Adrenal gland (tissue), 12 donors: ENCODE results near the gene VWDE. TPM values are rescaled to one million over a fixed set of nuclear protein-coding genes. Genes with fewer than 3 reads are reported as not detected.

Source experiments
- DNase-seq, 7 donors: peaks; one replicate each; pipeline ENCODE4 v3.0.0-alpha.2; 2019 to 2020
- H3K27ac ChIP-seq, 5 donors: fragments of 200-600 bp; sonication (generic) in 4 of 5; 1 replicate in 3 of 5; 2 replicates in 2 of 5; pipeline versions ENCODE4 v1.5.1 to v1.8.0; 2016 to 2020; ENCODE audit warnings: mild to moderate bottlenecking in 1 of 5
- H3K27me3 ChIP-seq: fragments of 200-600 bp; 2 replicates; pipeline ENCODE4 v1.8.0; 2021
- H3K36me3 ChIP-seq, 2 donors: fragments of 200-600 bp; replicated peaks in 1 of 2; 1 replicate in 1 of 2; 2 replicates in 1 of 2; pipeline versions ENCODE4 v1.5.1 to v1.8.0; 2018 to 2022
- H3K4me1 ChIP-seq, 2 donors: fragments of 200-600 bp; replicated peaks in 1 of 2; 1 replicate in 1 of 2; 2 replicates in 1 of 2; pipeline versions ENCODE4 v1.5.1 to v1.8.0; 2018 to 2021
- H3K4me3 ChIP-seq, 4 donors: fragments of 200-600 bp; sonication (generic) in 3 of 4; one replicate each; pipeline ENCODE4 v1.5.1; 2016 to 2018
- H3K9me3 ChIP-seq, 3 donors: fragments of 200-600 bp; sonication (generic) in 1 of 3; replicated peaks in 1 of 3; 1 replicate in 2 of 3; 2 replicates in 1 of 3; pipeline versions ENCODE4 v1.5.1 to v1.8.0; 2016 to 2021
- CTCF ChIP-seq, 6 experiments: fragments of 450-650 bp in 4 of 6; fragments of 200-600 bp in 2 of 6; sonication (generic) in 1 of 6; IDR thresholded peaks; 1 replicate in 5 of 6; 2 replicates in 1 of 6; pipeline versions ENCODE4 v1.5.1 to v1.8.0; 2016 to 2021; ENCODE audit warnings: antibody characterized with exemption in 6 of 6, mild to moderate bottlenecking in 2 of 6, moderate library complexity in 1 of 6
- POLR2A ChIP-seq, 2 donors: fragments of 450-650 bp; IDR thresholded peaks; one replicate each; pipeline ENCODE4 v1.6.1; 2017; ENCODE audit warnings: antibody characterized with exemption in 2 of 2, mild to moderate bottlenecking in 2 of 2, moderate library complexity in 1 of 2
- WGBS, 4 donors: extraction: QIAGEN DNeasy Blood & Tissue Kit in 2 of 4; methylation state at CpG; one replicate each; pipeline versions ENCODE4 v1.1.5 to v1.1.7; 2013 to 2017; 5-methylcytosine and 5-hydroxymethylcytosine counted together
- intact Hi-C, 2 donors: fragments of 100-400 bp; cut with DNase I; formaldehyde crosslinking; loops; one replicate each; pipeline versions ENCODE4 v1.14.1 to v1.15.0; 2022 to 2023
- polyA plus RNA-seq, 3 donors: library from polyadenylated mRNA; stranded (reverse); fragments of 200-250 nt in 2 of 3; fragments of 350-450 nt in 1 of 3; fragmentation: Illumina TruSeq in 1 of 3; extraction: RNeasy Lipid Tissue Mini Kit (QIAGEN cat#74804) in 1 of 3; gene quantifications; one replicate each; pipeline ENCODE4 v1.2.3, GENCODE V29; 2013 to 2014
- total RNA-seq, 9 donors: library from RNA; depleted of rRNA in 4 of 9; stranded (reverse); fragments of >200 nt in 4 of 9; fragments of 120-200 nt in 1 of 9; fragmentation: NEBNext Ultra II Directional in 1 of 9; extraction: Animal tissue kit (Norgen Biotek cat#: 25700) in 1 of 9; gene quantifications; one replicate each; pipeline versions ENCODE4 v1.1.0 to v1.2.4, GENCODE V29; 2013 to 2023
- donor health status: healthy with polysubstance abuse.
- donor health status: Bipolar disorder and iron deficiency.
- donor health status: DM: yes; HTN: yes; CAD: no.
- donor health status: DM: no; HTN: no; CAD: no.
- donor health status: DM: no; HTN: no; CAD: no.
- donor health status: DM: yes; HTN: yes; CAD: no.

The VWDE gene
- total and polyA plus RNA-seq, 12 donors: 0.26 to 11.1 (median 0.95) TPM; not detected in 2

- Histone ChIP-seq H3K27ac (no peak overlapping the region), H3K9me3 (no peaks in the 10 kb centered on the region), H3K27me3 (no peaks in the 10 kb centered on the region), H3K36me3 (no peaks in the 10 kb centered on the region), H3K4me3 (no peak overlapping the region), H3K4me1 (no peaks in the 10 kb centered on the region)
- WGBS, 4 donors: 75 to 91% (median 77%) methylated on average over 4 to 6 of the region's 6 CpGs
- intact Hi-C loops: no loop called here
- DNase-seq: no peak
- TF ChIP-seq CTCF (IDR thresholded peaks at IDR 0.05) (no peak), POLR2A (IDR thresholded peaks at IDR 0.05) (no peak)
Measured at GRCh38 chr7:12289996-12290395, 113.7 kb downstream of the VWDE start.

- H3K4me3 ChIP-seq: no peak overlapping the region
- no peak for DNase-seq
- no peaks in the 10 kb centered on the region for H3K4me1 ChIP-seq
- intact Hi-C loops: no loop called here
- TF ChIP-seq POLR2A (IDR thresholded peaks at IDR 0.05) (no peak), CTCF (IDR thresholded peaks at IDR 0.05) (no peak)
- no peaks in the 10 kb centered on the region for H3K27me3 ChIP-seq
- no peaks in the 10 kb centered on the region for H3K36me3 ChIP-seq
- 49 to 70% (median 51%) methylated on average over 1 of the region's 1 CpG for WGBS, 4 donors
- H3K9me3 ChIP-seq: no peaks in the 10 kb centered on the region
- no peak overlapping the region for H3K27ac ChIP-seq
Measured at GRCh38 chr7:12287901-12288300, 115.8 kb downstream of the VWDE start.

GRCh38 chr7:12281038-12281437 lies 122.6 kb downstream of the VWDE start:
- Histone ChIP-seq H3K4me1 (no peaks in the 10 kb centered on the region), H3K27ac (no peak overlapping the region), H3K36me3 (no peaks in the 10 kb centered on the region), H3K4me3 (no peak overlapping the region), H3K9me3 (no peaks in the 10 kb centered on the region), H3K27me3 (no peaks in the 10 kb centered on the region)
- DNase-seq: no peak
- 80 to 84% (median 82%) methylated on average over 1 of the region's 1 CpG for WGBS, 4 donors
- intact Hi-C loops: no loop called here
- TF ChIP-seq POLR2A (IDR thresholded peaks at IDR 0.05): no peak
- no peak for TF ChIP-seq CTCF (IDR thresholded peaks at IDR 0.05)

Other genes with a start within 250 kb of the VWDE start
- gene TMEM106B, start 192.6 kb downstream of the VWDE start, total RNA-seq: 100 to 1,000 TPM in 5 of 9 donors, 10 to 100 TPM in 4; 76.0 to 308 (median 102) TPM
- gene TMEM106B, start 192.6 kb downstream of the VWDE start, polyA plus RNA-seq: 10 to 100 TPM; 10.7 to 86.0 (median 21.9) TPM
- gene SCIN, start 166.9 kb upstream of the VWDE start, total RNA-seq: 1 to 10 TPM in 4 of 9 donors, under 1 TPM in 5; 0.06 to 5.5 (median 0.90) TPM
- 1 to 10 TPM in 1 of 3 donors, under 1 TPM in 2; 0.17 to 1.6 (median 0.56) TPM for gene SCIN, start 166.9 kb upstream of the VWDE start, polyA plus RNA-seq